GM19035 (cell line): Measurements from ENCODE around the gene SLC28A1.
"Not testable (repeated sequence)": the region's sequence is repeated elsewhere in the genome, so short reads cannot be mapped to it uniquely, and the experiment has no call there.

Experiments used
- ATAC-seq: cut with Tn5 transposase; IDR thresholded peaks from one replicate; pipeline ENCODE4 v1.9.1; 2021; ENCODE audit not compliant: unreplicated experiment

The SLC28A1 gene

DNA sequence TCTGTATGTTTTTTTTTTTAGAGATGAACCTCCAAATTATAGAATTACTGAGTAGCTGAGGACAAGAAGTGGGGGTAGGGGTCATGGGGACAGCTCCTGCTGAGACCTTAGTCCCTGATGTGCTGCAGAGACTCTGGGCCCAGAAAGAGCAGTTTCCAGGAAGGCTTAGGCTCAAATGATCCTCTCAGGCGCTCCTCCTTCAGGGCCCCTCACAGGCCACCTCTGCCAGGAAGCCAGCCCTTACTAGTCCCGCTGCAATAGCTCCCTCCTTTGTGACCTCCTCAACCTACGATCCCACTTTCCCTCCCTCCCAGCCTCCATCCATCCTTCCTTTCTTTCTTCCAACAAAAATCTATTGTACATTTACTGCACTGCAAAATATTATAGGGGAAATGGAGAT, 24.6 kb downstream of the SLC28A1 start:
- ATAC-seq, result no peak

GRCh38 chr15:84909782-84910181, 25.3 kb downstream of the SLC28A1 start:
- ATAC-seq, result no peak

DNA sequence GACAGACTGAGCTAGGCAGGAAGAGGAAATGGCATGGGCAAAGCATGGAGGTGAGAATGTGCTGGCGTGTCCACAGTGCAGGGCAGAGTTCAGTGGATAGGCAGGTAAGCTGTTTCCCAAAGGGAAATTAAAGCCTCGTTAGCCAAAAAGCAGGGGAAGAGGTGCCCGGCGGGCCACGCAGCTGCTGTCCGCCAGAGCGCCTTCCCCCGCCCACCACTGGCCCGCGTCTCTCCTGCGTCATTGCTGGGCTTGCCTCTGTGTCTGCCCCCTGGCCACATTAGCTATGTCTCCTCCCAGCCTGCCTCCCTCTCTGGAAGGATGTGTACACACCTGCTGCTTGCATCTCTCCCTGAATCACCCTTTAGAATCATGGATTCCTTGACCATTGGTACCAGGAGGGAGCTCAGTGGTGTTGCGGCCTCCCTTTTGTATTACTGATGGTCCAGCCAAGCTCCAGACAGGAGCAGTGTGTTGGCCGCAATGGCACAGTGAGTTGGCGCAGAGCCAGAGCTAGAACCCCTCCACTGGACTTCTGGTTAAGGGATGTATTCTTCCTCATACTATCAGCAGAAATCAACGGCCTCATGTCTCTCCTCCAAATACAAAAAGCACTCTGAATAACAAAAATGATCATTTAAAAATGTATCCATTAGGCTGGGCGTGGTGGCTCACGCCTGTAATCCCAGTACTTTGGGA, 26.6 kb downstream of the SLC28A1 start:
- no peak for ATAC-seq

GRCh38 chr15:84911879-84912660, 27.6 kb downstream of the SLC28A1 start:
- no peak for ATAC-seq

DNA sequence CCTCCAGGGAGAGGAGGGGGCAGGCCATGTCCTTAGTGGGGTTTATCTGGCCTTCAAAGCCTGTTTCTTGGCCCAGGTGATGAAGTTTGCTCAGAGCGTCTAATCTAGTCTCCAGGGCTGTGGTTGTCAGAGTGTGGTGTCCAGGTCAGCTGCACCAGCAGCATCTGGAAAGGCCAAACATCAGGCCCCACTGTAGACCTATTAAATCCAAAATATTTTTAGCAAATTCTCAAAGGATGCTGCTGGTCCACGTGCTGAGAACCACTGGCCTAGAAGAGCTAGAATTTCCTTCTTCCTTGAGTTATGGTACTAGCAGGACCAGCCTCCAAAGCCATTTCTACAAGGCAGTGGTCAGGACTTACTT, 28.9 kb downstream of the SLC28A1 start:
- no peak for ATAC-seq

GRCh38 chr15:84914351-84914750, 29.9 kb downstream of the SLC28A1 start:
- ATAC-seq, result no peak

DNA sequence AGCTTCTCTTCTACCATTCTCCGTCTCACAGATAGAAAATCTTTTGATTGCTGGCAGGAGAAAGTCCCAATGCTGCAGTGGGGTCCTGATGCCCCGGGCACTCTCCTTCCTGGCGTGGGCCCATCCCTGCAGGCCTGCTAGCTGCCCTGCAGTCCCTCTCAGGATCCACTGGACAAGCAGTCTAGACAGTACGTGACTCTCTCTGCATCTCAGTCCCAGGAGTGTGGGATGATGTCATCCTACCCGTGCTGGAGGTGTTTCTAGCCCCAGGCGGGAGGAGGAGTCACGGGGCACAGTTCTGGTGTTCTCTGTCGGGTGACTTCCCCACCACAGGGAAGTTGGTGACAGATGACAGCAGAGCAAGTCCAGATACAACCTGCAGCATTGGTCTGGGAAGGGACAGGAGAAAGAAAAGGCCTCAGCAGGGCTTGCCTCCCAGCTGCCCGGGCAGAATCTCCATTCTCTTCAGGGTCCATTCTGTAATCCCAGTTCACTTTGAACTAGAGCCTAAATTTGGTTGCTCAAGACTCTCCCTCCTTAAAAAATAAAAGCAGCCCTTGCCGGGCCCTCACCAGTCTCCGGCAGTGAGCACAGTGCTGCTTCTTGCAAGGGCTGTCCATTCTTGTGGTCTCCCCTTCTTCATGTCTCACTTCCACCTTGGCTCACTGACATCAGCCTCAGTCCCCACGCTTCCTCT, 30.6 kb downstream of the SLC28A1 start:
- ATAC-seq, result peak; percentile 97

- ATAC-seq, result no peak
Observed at GRCh38 chr15:84915606-84915958, 31.1 kb downstream of the SLC28A1 start.

GRCh38 chr15:84917452-84917851, 33.0 kb downstream of the SLC28A1 start:
- ATAC-seq, result no peak

GRCh38 chr15:84919106-84919667, 34.7 kb downstream of the SLC28A1 start:
- no peak for ATAC-seq

DNA sequence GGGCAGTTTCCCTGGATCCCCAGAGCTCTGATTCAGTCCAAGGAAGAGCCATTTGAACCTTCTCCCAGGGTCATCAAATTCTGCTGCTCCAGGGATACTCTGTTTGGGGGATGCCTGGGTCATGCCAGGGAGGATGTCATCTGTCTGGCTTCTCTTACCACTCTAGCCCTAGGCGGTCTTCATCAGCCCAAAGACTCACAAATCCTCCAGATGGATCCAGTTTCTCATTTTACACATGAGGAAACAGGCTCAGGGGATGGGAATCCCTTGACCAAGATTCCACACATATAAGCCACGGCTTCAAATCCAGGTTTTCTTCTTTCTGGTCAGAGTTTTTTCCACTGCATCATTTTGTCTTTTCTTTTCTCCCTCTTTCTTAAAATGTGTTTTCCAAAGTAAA, 36.7 kb downstream of the SLC28A1 start:
- ATAC-seq, result no peak

- no peak for ATAC-seq
Observed at GRCh38 chr15:84922530-84922929, 38.1 kb downstream of the SLC28A1 start.

GRCh38 chr15:84924077-84924731, 39.7 kb downstream of the SLC28A1 start:
- ATAC-seq, result no peak

- not testable (repeated sequence) for ATAC-seq
Observed at GRCh38 chr15:84924821-84925569, 40.5 kb downstream of the SLC28A1 start.

DNA sequence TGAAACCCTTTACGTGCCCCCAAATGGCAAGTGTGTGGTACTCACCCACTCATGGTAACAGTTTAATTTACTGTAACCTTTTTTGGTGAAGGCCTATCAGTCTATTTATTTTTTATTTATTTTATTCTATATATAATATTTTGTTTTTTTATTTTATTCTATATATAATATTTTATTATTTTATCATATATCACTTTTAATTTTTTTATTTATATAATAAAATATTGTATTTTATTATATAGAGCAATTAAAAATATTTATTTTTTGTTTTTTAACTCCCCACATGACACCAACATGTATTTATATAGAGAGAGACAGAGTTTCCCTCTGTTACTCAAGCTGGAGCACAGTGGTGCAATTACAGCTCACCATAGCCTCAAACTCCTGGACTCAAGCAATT, 41.4 kb downstream of the SLC28A1 start:
- no peak for ATAC-seq

DNA sequence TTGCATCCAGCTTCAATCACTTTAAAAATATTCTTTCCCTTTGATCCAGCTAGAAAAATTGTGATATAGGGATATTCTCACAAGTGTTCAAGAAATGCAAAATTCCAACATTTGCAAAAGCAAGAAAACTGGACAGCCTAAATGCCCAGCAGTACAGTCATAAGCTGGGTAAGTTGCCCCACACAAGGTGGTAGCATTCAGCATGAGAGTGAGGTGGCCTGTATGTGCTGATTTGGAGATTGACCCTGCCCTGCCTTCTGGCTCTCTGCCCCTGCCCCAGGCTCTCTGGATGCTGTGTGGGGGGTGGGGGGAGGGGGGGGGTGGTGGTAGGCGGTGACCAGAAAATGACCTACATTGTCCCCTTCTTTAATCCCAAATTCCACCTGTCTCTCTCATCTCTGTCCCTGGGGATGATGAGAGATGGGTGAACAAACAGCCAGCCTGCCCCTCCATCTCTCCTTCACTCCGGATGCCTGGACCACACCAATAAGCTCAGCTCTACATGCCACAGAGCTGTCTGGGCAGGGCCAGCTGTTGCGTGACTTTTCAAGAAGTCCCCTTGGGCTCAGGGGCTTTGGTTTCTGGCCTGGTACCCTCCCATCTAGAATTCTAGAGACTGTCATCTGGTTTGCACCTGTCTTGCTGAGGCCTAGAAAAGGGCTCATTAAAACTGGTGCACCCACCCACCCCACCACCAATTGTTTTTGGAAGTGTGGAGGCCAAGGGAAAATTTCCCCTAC, 42.2 kb downstream of the SLC28A1 start:
- no peak for ATAC-seq

GRCh38 chr15:84928843-84929168, 44.3 kb downstream of the SLC28A1 start:
- no peak for ATAC-seq

GRCh38 chr15:84929795-84930603, 45.5 kb downstream of the SLC28A1 start:
- no peak for ATAC-seq
